Stimulated activated CD8-positive, alpha-beta memory T cell treated with anti-CD3 and anti-CD28 coated beads, Interleukin-4, amount 100 ng/mL, for 1 hour (primary cell): ENCODE results near the gene ABHD6.
"Not testable (repeated sequence)": the region's sequence is repeated elsewhere in the genome, so short reads cannot be mapped to it uniquely, and the experiment has no call there.

Experiments
- DNase-seq, 2 donors: peaks; one replicate each; pipeline ENCODE4 v3.0.0-alpha.2; 2020; ENCODE audit warnings: low read depth in 2 of 2, low spot score in 1 of 2

Gene ABHD6

GRCh38 chr3:58242340-58242739, 4.7 kb downstream of the ABHD6 start:
- DNase-seq: no peak

GRCh38 chr3:58242860-58243259, 5.3 kb downstream of the ABHD6 start:
- DNase-seq: not testable (repeated sequence)

- no peak for DNase-seq
These were observed 6.5 kb downstream of the ABHD6 start for GRCh38 chr3:58243976-58244585.

- no peak for DNase-seq
These were observed 8.8 kb downstream of the ABHD6 start for GRCh38 chr3:58246148-58247047.

- DNase-seq: no peak
These were observed 11.9 kb downstream of the ABHD6 start for GRCh38 chr3:58249358-58250092.

- DNase-seq: no peak
These were observed 12.6 kb downstream of the ABHD6 start for GRCh38 chr3:58250093-58250707.

GRCh38 chr3:58251631-58252035, 14.0 kb downstream of the ABHD6 start:
- no peak for DNase-seq

- DNase-seq: no peak
These were observed 16.6 kb downstream of the ABHD6 start for GRCh38 chr3:58254144-58254543.

GRCh38 chr3:58256061-58256460, 18.5 kb downstream of the ABHD6 start:
- no peak for DNase-seq

- DNase-seq: no peak
These were observed 18.9 kb downstream of the ABHD6 start for GRCh38 chr3:58256511-58256910.

GRCh38 chr3:58258392-58259055, 20.9 kb downstream of the ABHD6 start:
- DNase-seq: no peak

- DNase-seq: no peak
These were observed 22.7 kb downstream of the ABHD6 start for GRCh38 chr3:58260261-58260731.

GRCh38 chr3:58260733-58261132, 23.1 kb downstream of the ABHD6 start:
- DNase-seq: no peak

- no peak for DNase-seq
These were observed 24.5 kb downstream of the ABHD6 start for GRCh38 chr3:58261954-58262666.

- no peak for DNase-seq
These were observed 29.0 kb downstream of the ABHD6 start for GRCh38 chr3:58266577-58266976.

GRCh38 chr3:58267543-58267942, 30.0 kb downstream of the ABHD6 start:
- DNase-seq: not testable (repeated sequence)

GRCh38 chr3:58269356-58269755, 31.8 kb downstream of the ABHD6 start:
- DNase-seq: no peak

- no peak for DNase-seq
These were observed 32.9 kb downstream of the ABHD6 start for GRCh38 chr3:58270485-58270884.

GRCh38 chr3:58271901-58272501, 34.4 kb downstream of the ABHD6 start:
- no peak for DNase-seq

GRCh38 chr3:58272891-58273290, 35.3 kb downstream of the ABHD6 start:
- DNase-seq: no peak
